ACC112 (cell line): ENCODE measurements around the gene ERCC4.
"Not testable (repeated sequence)": the region's sequence is repeated elsewhere in the genome, so short reads cannot be mapped to it uniquely, and the experiment has no call there.

Source experiments
- H2AFZ ChIP-seq: fragments of 200-600 bp; sonication (generic); one replicate; pipeline ENCODE4 v1.6.0; 2017; ENCODE audit warnings: antibody characterized with exemption, low read length; ENCODE audit not compliant: unreplicated experiment
- H3K27ac ChIP-seq: fragments of 200-600 bp; sonication (generic); 2 replicates; pipeline ENCODE4 v1.5.1; 2014; ENCODE audit warnings: low read depth, mild to moderate bottlenecking, antibody characterized with exemption, low read length, moderate library complexity
- H3K27me3 ChIP-seq: fragments of 200-600 bp; sonication (generic); 2 replicates; pipeline ENCODE4 v1.6.1; 2014; ENCODE audit warnings: mild to moderate bottlenecking, antibody characterized with exemption, low read length, moderate library complexity, mixed read lengths; ENCODE audit not compliant: insufficient read depth
- H3K36me3 ChIP-seq: fragments of 200-600 bp; sonication (generic); 2 replicates; pipeline ENCODE4 v1.6.1; 2016; ENCODE audit warnings: mild to moderate bottlenecking, antibody characterized with exemption, low read length, moderate library complexity, mixed read lengths; ENCODE audit not compliant: insufficient read depth
- H3K4me1 ChIP-seq: fragments of 200-600 bp; sonication (generic); one replicate; pipeline ENCODE4 v1.6.1; 2016; ENCODE audit warnings: low read length, mixed read lengths; ENCODE audit not compliant: insufficient read depth, unreplicated experiment, control insufficient read depth
- H3K4me3 ChIP-seq: fragments of 200-600 bp; sonication (generic); 2 replicates; pipeline ENCODE4 v1.5.1; 2014; ENCODE audit warnings: mild to moderate bottlenecking, low read depth, low read length
- H3K79me2 ChIP-seq: fragments of 200-600 bp; sonication (generic); one replicate; pipeline ENCODE4 v1.6.0; 2016; ENCODE audit warnings: low read length; ENCODE audit not compliant: control insufficient read depth, unreplicated experiment, insufficient read depth

Gene ERCC4

DNA sequence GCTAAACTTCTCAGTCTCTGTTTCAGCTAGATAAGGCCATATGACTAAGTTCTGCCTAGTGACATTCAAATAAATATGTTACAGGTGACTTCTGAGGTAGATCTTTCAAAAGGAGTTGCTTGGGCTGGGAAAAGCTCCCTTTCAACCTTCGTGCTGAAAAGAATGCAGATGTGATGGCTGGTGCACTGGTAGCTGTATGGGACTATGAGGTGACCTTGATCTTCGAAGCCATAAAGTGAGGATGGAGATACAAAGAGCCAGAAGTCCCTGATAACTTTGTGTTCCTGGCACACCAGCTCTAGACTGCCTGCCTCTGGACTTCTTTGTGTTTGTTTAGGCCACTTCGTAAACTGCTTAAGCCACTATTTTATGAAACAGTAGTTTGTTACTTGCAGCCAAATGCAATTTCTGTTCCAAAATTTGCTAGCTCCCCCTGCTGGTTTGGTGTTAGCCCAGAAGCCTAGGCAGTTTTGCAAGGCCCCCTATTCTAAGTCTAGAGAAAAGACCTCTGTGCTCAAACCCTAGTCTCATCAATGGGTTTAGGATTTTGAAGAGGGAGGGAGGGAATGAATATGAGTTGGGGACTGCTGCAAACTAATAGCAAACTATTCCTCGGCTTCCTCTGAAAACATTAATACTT, 23.3 kb upstream of the ERCC4 start:
- Histone ChIP-seq H3K27me3 (peaks cover 62% of the 10 kb centered on the region), H3K4me3 (no peak overlapping the region), H2AFZ (no peak overlapping the region), H3K36me3 (no peaks in the 10 kb centered on the region), H3K79me2 (no peaks in the 10 kb centered on the region), H3K27ac (no peak overlapping the region), H3K4me1 (no peaks in the 10 kb centered on the region)

- H3K27ac ChIP-seq, result no peak overlapping the region
- no peaks in the 10 kb centered on the region for H3K36me3 ChIP-seq
- no peak overlapping the region for H3K4me3 ChIP-seq
- H2AFZ ChIP-seq, result no peak overlapping the region
- H3K4me1 ChIP-seq, result peaks cover 6% of the 10 kb centered on the region
- H3K27me3 ChIP-seq, result peaks cover 54% of the 10 kb centered on the region
- H3K79me2 ChIP-seq, result no peaks in the 10 kb centered on the region
These were observed 22.1 kb upstream of the ERCC4 start for GRCh38 chr16:13897806-13898205.

- Histone ChIP-seq H3K79me2 (no peaks in the 10 kb centered on the region), H3K27ac (no peak overlapping the region), H3K4me3 (no peak overlapping the region), H3K36me3 (no peaks in the 10 kb centered on the region), H3K4me1 (peaks cover 11% of the 10 kb centered on the region), H3K27me3 (peaks cover 50% of the 10 kb centered on the region), H2AFZ (no peak overlapping the region)
These were observed 21.7 kb upstream of the ERCC4 start for GRCh38 chr16:13898233-13898632.

- Histone ChIP-seq H3K4me3 (no peak overlapping the region), H3K79me2 (no peaks in the 10 kb centered on the region), H3K36me3 (no peaks in the 10 kb centered on the region), H2AFZ (no peak overlapping the region), H3K27ac (no peak overlapping the region), H3K4me1 (peaks cover 11% of the 10 kb centered on the region), H3K27me3 (peaks cover 16% of the 10 kb centered on the region)
These were observed 17.9 kb upstream of the ERCC4 start for GRCh38 chr16:13902052-13902451.

- peaks cover 10% of the 10 kb centered on the region; the same call in 1 of the 2 replicates for H3K27me3 ChIP-seq
- peak overlapping the region; percentile 43 for H2AFZ ChIP-seq
- peaks cover 11% of the 10 kb centered on the region for H3K4me1 ChIP-seq
- no peaks in the 10 kb centered on the region for H3K79me2 ChIP-seq
- H3K4me3 ChIP-seq, result no peak overlapping the region; the same call in 1 of the 2 replicates
- no peaks in the 10 kb centered on the region for H3K36me3 ChIP-seq
- peak overlapping the region; percentile 50 for H3K27ac ChIP-seq
These were observed 17.3 kb upstream of the ERCC4 start for GRCh38 chr16:13902677-13903076.

DNA sequence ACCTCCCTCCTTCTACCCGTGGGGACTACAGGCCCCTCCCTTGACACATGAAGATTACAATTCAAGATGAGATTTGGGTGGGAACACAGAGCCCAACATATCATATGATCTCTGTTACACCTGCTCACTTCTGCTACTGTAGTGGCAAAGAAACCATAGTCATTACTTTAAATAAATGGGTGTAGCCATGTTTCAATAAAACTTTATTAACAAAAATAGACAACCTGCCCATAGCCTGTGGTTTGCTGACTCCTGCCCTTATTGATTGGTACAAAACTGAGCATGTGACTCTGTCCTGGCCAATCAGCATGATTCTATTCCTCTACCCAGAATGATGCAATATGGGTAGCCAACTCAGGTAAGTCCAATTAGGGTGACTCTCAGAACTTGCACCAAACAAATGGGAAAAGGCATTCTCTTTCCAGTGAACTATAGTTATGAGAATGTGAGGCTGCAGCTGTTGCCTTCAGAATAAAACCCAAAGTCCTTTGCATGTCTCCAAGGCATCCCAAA, 15.7 kb upstream of the ERCC4 start:
- H3K79me2 ChIP-seq, result no peaks in the 10 kb centered on the region
- H3K36me3 ChIP-seq, result no peaks in the 10 kb centered on the region
- no peak overlapping the region for H3K4me3 ChIP-seq
- H3K27me3 ChIP-seq, result peaks cover 8% of the 10 kb centered on the region; the same call in 1 of the 2 replicates
- H3K4me1 ChIP-seq, result peaks cover 11% of the 10 kb centered on the region
- H3K27ac ChIP-seq, result no peak overlapping the region
- H2AFZ ChIP-seq, result no peak overlapping the region

DNA sequence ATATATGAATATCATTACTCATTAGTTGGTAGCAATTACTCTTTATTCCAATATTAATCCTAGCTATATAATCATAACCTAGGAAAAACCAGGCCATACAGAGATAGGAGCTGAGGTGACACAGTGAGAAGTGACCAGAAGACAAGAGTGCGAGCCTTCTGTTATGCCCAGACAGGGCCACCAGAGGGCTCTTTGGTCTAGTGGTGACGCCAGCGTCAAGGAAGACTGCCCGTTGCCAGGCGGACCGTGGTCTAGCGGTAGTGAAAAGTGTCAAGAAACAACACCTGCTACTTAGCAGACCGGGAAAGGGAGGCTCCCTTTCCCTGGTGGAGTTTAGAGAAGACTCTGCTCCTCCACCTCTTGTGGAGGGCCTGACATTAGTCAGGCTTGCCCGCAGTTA, 15.1 kb upstream of the ERCC4 start:
- not testable (repeated sequence) for H3K4me3 ChIP-seq, H3K27me3 ChIP-seq, H2AFZ ChIP-seq, H3K36me3 ChIP-seq, H3K27ac ChIP-seq, H3K79me2 ChIP-seq
- peaks cover 14% of the 10 kb centered on the region for H3K4me1 ChIP-seq

- Histone ChIP-seq H2AFZ (peak overlapping the region; percentile 22), H3K4me3 (no peak overlapping the region), H3K79me2 (no peaks in the 10 kb centered on the region), H3K27me3 (peaks cover 9% of the 10 kb centered on the region; the same call in 1 of the 2 replicates), H3K4me1 (peaks cover 16% of the 10 kb centered on the region), H3K27ac (no peak overlapping the region), H3K36me3 (no peaks in the 10 kb centered on the region)
These were observed 13.5 kb upstream of the ERCC4 start for GRCh38 chr16:13906168-13907089.

- no peaks in the 10 kb centered on the region for H3K79me2 ChIP-seq
- H3K36me3 ChIP-seq, result no peaks in the 10 kb centered on the region
- H3K27me3 ChIP-seq, result peaks cover 19% of the 10 kb centered on the region; the same call in 1 of the 2 replicates
- H3K27ac ChIP-seq, result no peak overlapping the region
- no peak overlapping the region for H2AFZ ChIP-seq
- peaks cover 13% of the 10 kb centered on the region for H3K4me1 ChIP-seq
- no peak overlapping the region for H3K4me3 ChIP-seq
These were observed 12.5 kb upstream of the ERCC4 start for GRCh38 chr16:13907431-13907830.

- Histone ChIP-seq H3K27ac (no peak overlapping the region), H3K4me3 (no peak overlapping the region), H2AFZ (no peak overlapping the region)
These were observed 10.9 kb upstream of the ERCC4 start for GRCh38 chr16:13909069-13909468.

More at GRCh38 chr16:13909069-13909468, 10.9 kb upstream of the ERCC4 start:
- Histone ChIP-seq H3K36me3 (no peaks in the 10 kb centered on the region), H3K79me2 (no peaks in the 10 kb centered on the region), H3K4me1 (peaks cover 5% of the 10 kb centered on the region), H3K27me3 (peaks cover 29% of the 10 kb centered on the region)
